Prostate gland (tissue), 2 donors: ENCODE measurements around the gene NQO1. TPM values are rescaled to one million over a fixed set of nuclear protein-coding genes. Genes with fewer than 3 reads are reported as not detected.

Experiments used
- DNase-seq: peaks from one replicate; pipeline ENCODE4 v3.0.0-alpha.2; 2019; ENCODE audit warnings: low spot score
- H3K27ac ChIP-seq, 2 donors: fragments of 200-600 bp; sonication (generic); 2 replicates each; pipeline ENCODE4 v1.5.1; 2017 to 2019
- H3K27me3 ChIP-seq: fragments of 200-600 bp; sonication (generic); replicated peaks from 2 replicates; pipeline ENCODE4 v1.5.1; 2019; ENCODE audit not compliant: insufficient read depth
- H3K36me3 ChIP-seq, 2 donors: fragments of 200-600 bp; sonication (generic); 1 replicate in 1 of 2; 2 replicates in 1 of 2; pipeline versions ENCODE4 v1.5.1 to v1.8.1; 2017 to 2019
- H3K4me1 ChIP-seq: fragments of 200-600 bp; sonication (generic); replicated peaks from 2 replicates; pipeline ENCODE4 v1.5.1; 2019
- H3K4me3 ChIP-seq, 2 donors: fragments of 200-600 bp; sonication (generic); 2 replicates each; pipeline ENCODE4 v1.5.1; 2017 to 2019
- H3K9me3 ChIP-seq: fragments of 200-600 bp; sonication (generic); 2 replicates; pipeline ENCODE4 v1.5.1; 2017
- CTCF ChIP-seq, 4 experiments: fragments of 200-600 bp in 2 of 4; fragments of 450-650 bp in 2 of 4; sonication (generic) in 2 of 4; IDR thresholded peaks; 1 replicate in 3 of 4; 2 replicates in 1 of 4; pipeline ENCODE4 v1.5.1; 2016 to 2019; ENCODE audit warnings: antibody characterized with exemption in 4 of 4, mild to moderate bottlenecking in 2 of 4, moderate library complexity in 2 of 4
- POLR2A ChIP-seq: fragments of 450-650 bp; IDR thresholded peaks from one replicate; pipeline ENCODE4 v1.6.1; 2016; ENCODE audit warnings: antibody characterized with exemption, mild to moderate bottlenecking
- POLR2AphosphoS5 ChIP-seq: sonication (generic); formaldehyde crosslinking; IDR thresholded peaks from one replicate; pipeline ENCODE4 v1.6.1; 2017; ENCODE audit warnings: antibody characterized with exemption
- WGBS: methylation state at CpG from one replicate; pipeline ENCODE4 v1.1.5; 2018; 5-methylcytosine and 5-hydroxymethylcytosine counted together
- intact Hi-C: fragments of 100-400 bp; cut with DNase I; formaldehyde crosslinking; loops from one replicate; pipeline ENCODE4 v1.14.2; 2022
- total RNA-seq, 2 donors: library from RNA; depleted of rRNA; stranded (reverse); fragments of >200 nt; gene quantifications; one replicate each; pipeline ENCODE4 v1.1.0, GENCODE V29; 2016

The NQO1 gene
- total RNA-seq, 2 donors from 2014 or later: 25.2 to 43.9 TPM

GRCh38 chr16:69698404-69698803 is 28.0 kb downstream of the NQO1 start:
- Histone ChIP-seq H3K27ac (no peak overlapping the region), H3K9me3 (no peaks in the 10 kb centered on the region), H3K4me3 (no peak overlapping the region), H3K36me3 (peaks cover 0 to 9% of the 10 kb centered on the region in 2 donors), H3K27me3 (no peaks in the 10 kb centered on the region), H3K4me1 (no peaks in the 10 kb centered on the region)
- intact Hi-C loops: no loop called here
- DNase-seq: no peak
- TF ChIP-seq POLR2A: no peak
- no peak for TF ChIP-seq CTCF (IDR thresholded peaks at IDR 0.05)
- TF ChIP-seq POLR2AphosphoS5: no peak
- 91% methylated on average over 3 of the region's 3 CpGs for WGBS

DNA sequence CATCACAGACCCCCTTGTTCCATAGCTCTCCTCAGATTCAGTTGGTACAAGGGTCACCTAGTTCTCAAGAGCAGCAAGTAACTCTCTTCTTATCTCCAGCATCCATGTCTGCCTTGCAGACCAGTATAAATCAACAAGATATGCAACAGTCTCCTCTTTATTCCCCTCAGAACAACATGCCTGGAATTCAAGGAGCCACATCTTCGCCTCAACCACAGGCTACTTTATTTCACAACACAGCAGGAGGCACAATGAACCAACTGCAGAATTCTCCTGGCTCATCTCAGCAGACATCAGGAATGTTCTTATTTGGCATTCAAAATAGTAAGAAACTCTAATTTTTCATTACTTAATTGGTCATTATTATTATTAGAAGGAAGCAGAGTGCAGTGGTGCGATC is 32.4 kb downstream of the NQO1 start:
- intact Hi-C loops: no loop called here
- H3K27ac ChIP-seq: no peak overlapping the region
- peaks cover 0 to 19% of the 10 kb centered on the region in 2 donors for H3K36me3 ChIP-seq
- WGBS: 95% methylated on average over 2 of the region's 2 CpGs
- H3K27me3 ChIP-seq: no peaks in the 10 kb centered on the region
- no peak for TF ChIP-seq CTCF (IDR thresholded peaks at IDR 0.05)
- TF ChIP-seq POLR2A: no peak
- TF ChIP-seq POLR2AphosphoS5: no peak
- no peak overlapping the region for H3K4me3 ChIP-seq
- DNase-seq: no peak
- no peaks in the 10 kb centered on the region for H3K9me3 ChIP-seq
- no peaks in the 10 kb centered on the region for H3K4me1 ChIP-seq

GRCh38 chr16:69691980-69692911 is 34.1 kb downstream of the NQO1 start:
- Histone ChIP-seq H3K27me3 (no peaks in the 10 kb centered on the region), H3K27ac (no peak overlapping the region), H3K4me3 (no peak overlapping the region), H3K9me3 (no peaks in the 10 kb centered on the region), H3K4me1 (no peaks in the 10 kb centered on the region), H3K36me3 (peaks cover 0 to 19% of the 10 kb centered on the region in 2 donors)
- no peak for TF ChIP-seq POLR2A
- TF ChIP-seq POLR2AphosphoS5: no peak
- no peak for TF ChIP-seq CTCF (IDR thresholded peaks at IDR 0.05)
- intact Hi-C loops: no loop called here
- no peak for DNase-seq
- WGBS: 57% methylated on average over 4 of the region's 4 CpGs

GRCh38 chr16:69688589-69688988 is 37.8 kb downstream of the NQO1 start:
- no peaks in the 10 kb centered on the region for H3K4me1 ChIP-seq
- TF ChIP-seq POLR2A (no peak), POLR2AphosphoS5 (no peak), CTCF (IDR thresholded peaks at IDR 0.05) (no peak)
- no peak for DNase-seq
- 94% methylated on average over 2 of the region's 2 CpGs for WGBS
- H3K9me3 ChIP-seq: no peaks in the 10 kb centered on the region
- H3K27ac ChIP-seq: no peak overlapping the region
- H3K36me3 ChIP-seq: peaks cover 0 to 11% of the 10 kb centered on the region in 2 donors
- intact Hi-C loops: no loop called here
- no peak overlapping the region for H3K4me3 ChIP-seq
- H3K27me3 ChIP-seq: no peaks in the 10 kb centered on the region

DNA sequence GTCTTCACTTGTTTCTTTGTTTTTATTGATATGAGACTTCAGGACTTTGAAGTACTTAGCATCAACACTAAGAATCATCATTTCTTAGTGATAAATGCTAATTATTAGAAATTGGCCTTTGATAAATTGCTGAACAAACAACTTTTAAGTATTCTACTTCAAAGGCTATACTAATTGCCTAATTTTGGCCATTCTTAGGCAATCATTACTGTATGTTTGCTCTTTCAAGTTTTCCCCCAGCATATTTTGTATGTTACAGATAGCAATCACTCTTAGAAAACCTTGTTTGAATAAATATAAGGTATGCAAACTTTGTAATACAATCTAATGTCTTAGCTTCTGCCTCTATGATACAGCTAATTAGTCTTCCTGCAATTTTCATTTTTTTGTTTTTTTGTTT is 46.0 kb downstream of the NQO1 start:
- Histone ChIP-seq H3K4me3 (no peak overlapping the region), H3K27me3 (no peaks in the 10 kb centered on the region), H3K9me3 (no peaks in the 10 kb centered on the region), H3K36me3 (peaks cover 0 to 8% of the 10 kb centered on the region in 2 donors), H3K27ac (no peak overlapping the region), H3K4me1 (no peaks in the 10 kb centered on the region)
- no peak for TF ChIP-seq POLR2A
- no peak for TF ChIP-seq CTCF (IDR thresholded peaks at IDR 0.05)
- no peak for TF ChIP-seq POLR2AphosphoS5
- intact Hi-C loops: no loop called here
- no peak for DNase-seq
